GM19193 (cell line): ENCODE data around the gene LRMDA.

Experiments
- POLR2A ChIP-seq: IDR thresholded peaks from 4 replicates; pipeline ENCODE4 v1.6.1; 2011; ENCODE audit not compliant: insufficient read depth, insufficient read length; ENCODE audit errors: extremely low read depth

Gene LRMDA

GRCh38 chr10:76388321-76389023 is 957.0 kb downstream of the LRMDA start:
- TF ChIP-seq POLR2A = no peak

GRCh38 chr10:76393875-76394706 is 962.7 kb downstream of the LRMDA start:
- TF ChIP-seq POLR2A = no peak

GRCh38 chr10:76394707-76395042 is 963.3 kb downstream of the LRMDA start:
- TF ChIP-seq POLR2A = no peak

GRCh38 chr10:76395251-76395650 is 963.8 kb downstream of the LRMDA start:
- no peak for TF ChIP-seq POLR2A

GRCh38 chr10:76396134-76396533 is 964.7 kb downstream of the LRMDA start:
- no peak for TF ChIP-seq POLR2A

GRCh38 chr10:76397181-76398042 is 966.0 kb downstream of the LRMDA start:
- no peak for TF ChIP-seq POLR2A

- no peak for TF ChIP-seq POLR2A
Measured at GRCh38 chr10:76398043-76398710, 966.8 kb downstream of the LRMDA start.

- TF ChIP-seq POLR2A = no peak
Measured at GRCh38 chr10:76399226-76399625, 967.8 kb downstream of the LRMDA start.

GRCh38 chr10:76401006-76401405 is 969.6 kb downstream of the LRMDA start:
- no peak for TF ChIP-seq POLR2A

- no peak for TF ChIP-seq POLR2A
Measured at GRCh38 chr10:76403912-76404311, 972.5 kb downstream of the LRMDA start.

GRCh38 chr10:76404531-76404930 is 973.1 kb downstream of the LRMDA start:
- TF ChIP-seq POLR2A = no peak

- no peak for TF ChIP-seq POLR2A
Measured at GRCh38 chr10:76405922-76406321, 974.5 kb downstream of the LRMDA start.

GRCh38 chr10:76408646-76409045 is 977.2 kb downstream of the LRMDA start:
- no peak for TF ChIP-seq POLR2A

- TF ChIP-seq POLR2A = no peak
Measured at GRCh38 chr10:76411729-76412435, 980.5 kb downstream of the LRMDA start.
